LoVo (cell line): Measurements from ENCODE around the gene KANK3.
"Not testable (repeated sequence)": the region's sequence is repeated elsewhere in the genome, so short reads cannot be mapped to it uniquely, and the experiment has no call there.

Experiments
- DNase-seq: peaks from one replicate; pipeline ENCODE4 v3.0.0-alpha.2; 2016; ENCODE audit warnings: low spot score

The KANK3 gene

DNA sequence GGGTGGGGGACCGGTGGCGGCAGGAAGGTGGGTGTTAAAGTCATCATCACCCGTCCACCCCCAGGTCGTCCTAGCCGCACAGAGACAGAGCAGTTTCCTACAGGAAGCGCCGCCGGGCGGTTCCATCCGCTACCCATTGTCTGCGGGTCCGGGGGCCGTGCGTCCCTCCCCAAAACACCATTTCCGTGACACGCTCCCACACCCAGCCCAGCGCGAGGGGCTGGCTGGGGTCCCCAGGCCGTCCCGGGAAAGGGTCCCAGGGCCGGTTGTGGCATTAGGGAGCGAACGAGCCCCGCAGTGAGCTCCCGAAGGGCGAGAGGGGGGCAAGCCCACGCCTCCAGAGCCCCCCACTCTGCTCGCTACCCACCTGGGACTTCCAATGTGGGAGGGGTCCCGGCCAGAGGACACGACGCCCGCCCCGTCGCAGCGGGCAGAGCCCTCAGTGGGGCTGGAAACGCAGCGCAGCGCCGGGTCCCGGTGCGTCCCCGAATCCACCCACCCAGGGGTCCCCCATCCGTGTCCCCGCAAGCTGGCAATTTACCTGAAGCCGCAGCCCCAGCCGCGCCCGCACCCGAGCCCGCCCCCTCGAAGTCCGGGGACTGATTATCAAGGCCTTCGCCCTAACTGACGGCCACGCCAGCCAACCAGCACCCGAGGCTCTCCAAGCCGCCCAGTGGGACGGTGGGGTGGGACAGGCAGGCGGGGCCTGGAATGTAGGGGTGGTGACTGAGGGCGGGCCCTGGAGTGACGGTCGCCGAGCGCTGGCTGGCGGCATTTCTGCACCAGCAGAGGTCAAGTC lies at the start of gene KANK3:
Gene KANK3 (minus strand): TSS at position 579 of the 799 bp plus-strand sequence. CDS start 5,434 bp downstream, outside the sequence.
- peak; percentile 94 for DNase-seq

DNA sequence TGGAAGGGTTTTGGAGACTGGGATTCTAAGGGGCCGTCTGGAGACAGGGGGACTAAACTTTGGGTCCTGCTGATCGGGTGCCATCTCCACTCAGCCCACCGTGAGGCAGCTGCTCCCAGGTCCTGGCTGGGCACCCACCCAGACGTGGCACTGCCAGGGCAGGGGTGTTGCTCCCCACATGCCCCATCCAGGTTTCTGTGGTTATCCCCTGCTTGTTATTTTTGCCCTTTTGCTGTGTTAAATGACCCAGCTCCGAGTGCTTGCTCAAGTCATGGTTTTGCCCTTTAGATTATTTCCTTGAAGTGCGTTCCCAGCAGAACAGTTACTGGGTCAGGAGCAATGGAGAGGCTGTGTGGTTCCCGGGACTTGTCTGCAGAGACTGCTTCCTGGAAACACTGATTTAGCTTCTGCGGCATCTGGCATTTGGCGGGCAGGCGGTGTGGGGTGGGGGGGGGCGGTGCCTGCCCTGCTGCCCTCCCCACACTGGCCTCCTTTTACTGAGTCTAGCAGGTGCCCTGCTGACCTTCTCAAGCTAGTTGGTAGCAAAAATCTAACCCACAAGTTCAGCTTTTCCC lies 49.0 kb upstream of the KANK3 start:
- no peak for DNase-seq

DNA sequence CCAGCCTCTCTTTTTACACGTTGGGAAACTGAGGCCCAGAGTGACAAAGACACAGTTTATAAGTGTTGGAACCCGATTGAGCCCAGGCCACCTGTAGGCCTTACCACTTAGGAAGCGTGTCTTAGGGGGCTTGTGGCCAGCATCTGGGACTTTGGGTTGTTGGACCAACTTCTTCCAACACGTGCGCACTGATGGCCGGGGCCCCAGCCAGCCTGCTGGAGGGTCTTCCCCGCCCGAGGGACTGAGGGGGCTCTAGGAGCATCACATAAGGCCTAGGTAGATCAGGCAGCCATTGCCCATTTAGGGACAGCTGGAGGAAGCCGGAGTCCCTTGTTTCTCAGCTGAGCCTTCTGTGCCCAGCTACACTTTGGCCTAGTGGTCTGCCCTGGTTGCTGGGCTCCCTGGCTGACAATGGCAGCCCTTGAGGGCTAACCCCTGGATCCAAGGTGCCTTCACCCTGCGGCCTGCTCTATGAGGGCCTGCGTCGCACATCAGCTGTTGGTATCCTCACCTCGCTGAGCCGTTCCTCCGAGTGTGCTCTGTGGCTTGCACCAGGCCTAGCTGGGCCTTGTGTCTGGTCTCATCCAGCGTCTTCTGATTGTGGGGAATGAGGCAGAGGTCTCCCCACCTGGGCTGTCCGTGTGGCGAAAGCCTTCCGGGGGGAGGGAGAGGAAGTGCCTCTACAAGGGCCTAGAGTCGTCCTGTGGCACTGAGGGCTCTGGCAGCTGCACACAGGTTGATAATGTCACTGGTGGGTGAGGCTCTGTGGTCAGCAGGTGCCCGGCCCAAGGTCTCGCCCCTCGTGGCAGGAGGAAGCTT lies 48.3 kb upstream of the KANK3 start:
- DNase-seq = no peak

DNA sequence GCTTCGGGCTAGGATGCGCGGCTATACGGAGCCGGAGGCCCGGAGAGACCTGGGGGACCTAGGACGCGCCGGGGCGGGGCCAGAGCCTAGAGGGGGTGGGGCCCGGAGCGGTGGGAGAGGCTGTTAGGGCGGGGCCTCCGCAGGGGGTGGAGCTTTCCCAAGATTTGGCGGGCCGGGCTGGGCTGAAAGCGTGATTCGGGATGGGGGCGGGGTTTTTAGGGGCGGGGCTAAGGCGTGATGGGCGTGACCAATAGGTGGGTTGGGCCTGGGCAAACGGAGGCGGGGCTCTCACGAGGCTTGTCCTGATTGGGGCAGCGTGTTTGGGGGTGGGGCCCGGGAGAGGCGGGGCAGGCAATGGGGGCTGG lies 47.5 kb upstream of the KANK3 start:
- peak; percentile 91 for DNase-seq

DNA sequence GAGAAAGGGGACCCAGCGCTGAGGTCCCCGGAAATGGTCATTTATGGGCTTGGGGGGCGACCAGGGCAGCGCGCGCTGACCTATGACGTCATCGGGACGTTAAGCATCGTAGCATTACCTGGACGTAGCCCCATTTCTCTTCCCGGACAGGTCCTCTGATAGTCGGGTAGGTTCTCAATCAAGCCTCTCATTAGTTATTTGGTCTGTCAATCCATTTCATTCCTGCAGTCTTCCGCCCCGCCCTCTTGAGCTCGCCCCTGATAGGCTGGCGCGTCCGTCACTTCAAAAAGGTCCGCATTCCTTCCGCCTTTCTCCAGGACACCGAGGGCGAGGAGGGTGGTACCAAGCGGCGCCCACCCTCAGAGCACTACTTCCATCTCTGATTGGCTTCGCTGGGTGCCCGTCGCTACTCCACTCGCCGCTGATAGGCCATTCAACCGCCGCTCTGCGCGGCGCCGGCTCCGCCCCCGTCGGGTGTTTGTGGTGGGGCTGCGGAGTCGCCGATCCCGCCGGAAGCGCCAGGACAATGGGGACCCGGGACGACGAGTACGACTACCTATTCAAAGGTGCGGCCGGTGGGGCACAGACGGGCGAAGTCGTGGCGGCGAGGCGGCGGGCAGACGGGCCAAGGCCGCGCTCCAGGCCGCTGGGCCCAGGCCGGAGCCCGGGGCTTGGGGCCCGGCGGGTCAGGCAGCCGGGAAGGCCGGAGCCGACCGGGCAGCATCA lies 47.0 kb upstream of the KANK3 start, which contains the start of gene RAB11B:
Gene RAB11B (plus strand): TSS at position 470 of the 726 bp plus-strand sequence. CDS start 57 bp downstream, at position 527.
- DNase-seq = peak; percentile 99

DNA sequence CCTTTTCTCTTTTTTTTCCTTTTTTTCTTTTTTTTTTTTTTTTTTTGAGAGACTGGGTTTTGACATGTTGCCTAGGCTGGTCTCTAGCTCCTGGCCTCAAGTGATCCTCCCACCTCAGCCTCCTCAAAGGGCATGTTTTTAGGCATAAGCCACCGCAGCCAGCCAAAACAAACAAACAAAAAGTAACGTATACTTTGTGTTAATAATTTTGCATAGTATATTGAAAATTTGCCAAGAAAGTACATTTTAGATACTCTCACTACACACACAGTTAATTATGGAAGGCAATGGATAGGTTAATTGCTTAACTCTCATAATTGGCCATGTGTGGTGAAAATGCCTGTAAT lies 45.5 kb upstream of the KANK3 start:
- DNase-seq = no peak

DNA sequence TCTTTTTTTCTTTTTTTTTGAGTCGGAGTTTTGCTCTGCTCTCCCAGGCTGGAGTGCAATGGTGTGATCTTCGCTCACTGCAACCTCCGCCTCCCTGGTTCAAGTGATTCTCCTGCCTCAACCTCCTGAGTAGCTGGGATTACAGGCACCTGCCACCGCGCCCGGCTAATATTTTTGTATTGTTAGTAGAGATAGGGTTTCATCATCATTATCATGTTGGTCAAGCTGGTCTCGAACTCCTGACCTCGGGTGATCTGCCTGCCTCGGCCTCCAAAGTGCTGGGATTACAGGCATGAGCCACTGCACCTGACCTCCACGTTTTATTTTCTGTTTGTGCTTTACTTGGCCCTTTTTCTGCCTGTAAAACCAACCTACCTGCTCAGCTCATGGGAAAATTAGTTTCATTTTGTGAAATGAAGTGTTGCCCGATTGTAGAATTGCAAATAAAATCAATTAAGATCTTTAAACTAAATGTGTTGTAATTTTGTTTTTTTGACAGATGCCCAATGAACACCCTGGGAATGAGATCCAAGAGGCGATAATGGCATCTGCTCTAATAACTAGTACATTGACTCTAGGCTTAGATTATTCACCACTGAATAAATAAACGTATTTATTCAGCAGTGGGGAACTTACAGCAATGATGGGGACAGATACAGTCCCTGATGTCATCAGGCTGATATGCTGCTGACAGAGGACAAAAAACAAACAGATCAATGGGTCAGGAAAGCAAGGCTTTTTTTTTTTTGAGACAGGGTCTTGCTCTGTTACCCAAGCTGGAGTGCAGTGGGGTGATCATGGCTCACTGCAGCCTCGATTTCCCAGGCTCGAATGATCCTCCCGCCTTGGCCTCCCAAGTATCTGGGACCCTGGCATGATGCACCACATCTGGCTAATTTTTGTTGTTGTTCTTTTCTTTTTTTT lies 44.9 kb upstream of the KANK3 start:
- no peak for DNase-seq

DNA sequence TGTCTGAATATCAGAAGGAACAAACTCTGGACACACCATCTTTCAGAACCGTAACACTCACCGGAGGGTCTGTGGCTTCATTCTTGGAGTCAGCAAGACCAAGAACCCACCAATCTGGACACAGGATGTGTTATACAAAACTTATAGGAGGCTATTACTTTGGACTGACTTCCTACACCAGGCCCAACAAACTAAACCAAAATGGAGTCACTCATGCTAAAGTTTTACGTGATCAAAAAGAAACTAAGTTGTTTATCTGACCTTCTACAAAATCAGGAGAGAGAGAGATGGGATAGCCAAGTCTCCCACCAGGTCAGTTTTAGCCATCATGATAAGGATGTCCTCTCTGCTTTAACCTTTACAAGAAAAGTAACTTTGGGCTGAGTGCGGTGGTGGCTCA lies 43.9 kb upstream of the KANK3 start:
- no peak for DNase-seq

DNA sequence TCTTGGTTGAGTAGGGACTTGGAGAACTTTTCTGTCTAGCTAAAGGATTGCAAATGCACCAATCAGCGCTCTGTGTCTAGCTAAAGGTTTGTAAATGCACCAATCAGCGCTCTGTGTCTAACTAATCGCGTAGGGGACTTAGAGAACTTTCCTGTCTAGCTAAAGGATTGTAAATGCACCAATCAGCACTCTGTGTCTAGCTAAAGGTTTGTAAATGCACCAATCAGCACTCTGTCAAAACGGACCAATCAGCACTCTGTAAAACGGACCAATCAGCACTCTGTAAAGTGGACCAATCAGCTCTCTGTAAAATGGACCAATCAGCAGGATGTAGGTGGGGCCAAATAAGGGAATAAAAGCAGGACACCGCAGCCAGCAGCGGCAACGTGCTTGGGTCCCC lies 43.4 kb upstream of the KANK3 start:
- not testable (repeated sequence) for DNase-seq

DNA sequence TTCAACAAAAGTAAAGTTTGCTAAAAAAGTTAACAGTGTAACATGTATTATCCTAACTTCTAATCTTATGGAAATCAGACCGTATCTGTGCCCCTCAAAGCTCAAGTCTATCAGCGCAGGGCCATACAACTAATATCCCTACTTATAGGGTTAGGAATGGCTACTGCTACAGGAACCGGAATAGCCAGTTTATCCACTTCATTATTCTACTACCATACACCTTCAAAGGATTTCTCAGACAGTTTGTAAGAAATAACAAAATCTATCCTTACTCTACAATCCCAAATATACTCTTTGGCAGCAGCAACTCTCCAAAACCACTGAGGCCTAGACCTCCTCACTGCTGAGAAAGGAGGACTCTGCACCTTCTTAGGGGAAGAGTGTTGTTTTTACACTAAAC lies 42.5 kb upstream of the KANK3 start:
- DNase-seq = not testable (repeated sequence)

DNA sequence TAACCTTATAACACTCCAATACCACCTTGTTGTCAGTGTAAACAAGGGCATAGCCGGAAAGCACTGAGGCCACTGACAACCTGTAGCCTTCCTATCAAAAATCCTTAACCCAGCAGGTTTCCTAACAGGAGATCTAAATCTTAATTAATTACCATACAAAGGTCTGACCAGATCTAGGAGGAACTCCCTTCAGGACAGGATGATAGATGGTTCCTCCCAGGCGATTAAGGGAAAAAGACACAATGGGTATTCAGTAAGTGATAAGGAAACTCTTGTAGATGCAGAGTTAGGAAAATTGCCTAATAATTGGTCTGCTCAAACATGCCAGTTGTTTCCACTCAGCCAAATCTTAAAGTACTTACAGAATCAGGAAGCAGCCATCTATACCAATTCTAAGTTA lies 42.0 kb upstream of the KANK3 start:
- not testable (repeated sequence) for DNase-seq

DNA sequence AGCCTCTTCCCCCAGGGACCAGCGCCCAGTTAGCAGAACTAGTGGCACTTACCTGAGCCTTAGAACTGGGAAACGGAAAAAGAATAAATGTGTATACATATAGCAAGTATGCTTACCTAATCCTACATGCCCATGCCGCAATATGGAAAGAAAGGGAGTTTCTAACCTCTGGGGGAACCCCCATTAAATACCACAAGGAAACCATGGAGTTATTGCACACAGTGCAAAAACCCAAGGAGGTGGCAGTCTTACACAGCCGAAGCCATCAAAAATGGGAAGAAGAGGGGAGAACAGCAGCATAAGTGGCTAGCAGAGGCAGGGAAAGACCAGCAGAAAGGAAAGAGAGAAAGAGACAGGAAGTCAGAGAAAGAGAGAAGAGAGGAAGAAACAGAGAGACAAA lies 41.5 kb upstream of the KANK3 start:
- not testable (repeated sequence) for DNase-seq

DNA sequence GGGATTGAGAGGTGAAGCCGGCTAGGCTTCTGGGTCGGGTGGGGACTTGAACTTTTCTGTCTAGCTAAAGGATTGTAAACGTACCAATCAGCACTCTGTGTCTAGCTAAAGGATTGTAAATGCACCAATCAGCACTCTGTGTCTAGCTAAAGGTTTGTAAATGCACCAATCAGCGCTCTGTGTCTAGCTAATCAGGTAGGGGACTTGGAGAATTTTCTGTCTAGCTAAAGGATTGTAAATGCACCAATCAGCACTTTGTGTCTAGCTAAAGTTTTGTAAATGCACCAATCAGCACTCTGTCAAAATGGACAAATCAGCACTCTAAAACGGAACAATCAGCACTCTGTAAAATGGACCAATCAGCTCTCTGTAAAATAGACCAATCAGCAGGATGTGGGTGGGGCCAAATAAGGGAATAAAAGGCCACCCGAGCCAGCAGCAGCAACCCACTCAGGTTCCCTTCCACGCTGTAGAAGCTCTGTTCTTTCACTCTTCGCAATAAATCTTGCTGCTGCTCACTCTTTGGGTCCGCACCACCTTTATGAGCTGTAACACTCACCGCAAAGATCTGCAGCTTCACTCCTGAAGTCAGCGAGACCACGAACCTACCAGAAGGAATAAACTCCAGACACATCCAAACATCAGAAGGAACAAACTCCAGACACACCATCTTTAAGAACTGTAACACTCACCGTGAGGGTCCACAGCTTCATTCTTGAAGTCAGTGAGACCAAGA lies 36.3 kb upstream of the KANK3 start:
- DNase-seq = not testable (repeated sequence)

DNA sequence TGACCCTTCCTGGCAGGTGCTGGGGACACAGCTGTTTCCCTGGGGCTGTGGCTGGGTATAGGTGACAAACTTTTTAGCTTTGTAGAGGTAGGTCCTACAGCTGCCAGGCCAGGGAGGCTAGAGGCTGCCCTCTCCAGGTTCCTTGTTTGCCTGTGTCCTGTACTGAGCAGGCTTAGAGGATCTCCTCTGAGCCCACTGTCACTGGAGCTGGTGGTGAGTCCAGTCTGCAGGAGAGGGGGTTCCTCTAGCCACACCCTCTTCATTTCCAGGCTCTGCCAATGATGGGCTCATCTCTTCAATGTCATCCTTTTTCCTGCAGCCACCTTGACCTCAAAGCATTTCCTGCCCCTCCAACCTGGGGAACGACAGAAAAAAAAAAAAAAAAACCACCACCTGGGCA lies 34.5 kb upstream of the KANK3 start:
- no peak for DNase-seq

DNA sequence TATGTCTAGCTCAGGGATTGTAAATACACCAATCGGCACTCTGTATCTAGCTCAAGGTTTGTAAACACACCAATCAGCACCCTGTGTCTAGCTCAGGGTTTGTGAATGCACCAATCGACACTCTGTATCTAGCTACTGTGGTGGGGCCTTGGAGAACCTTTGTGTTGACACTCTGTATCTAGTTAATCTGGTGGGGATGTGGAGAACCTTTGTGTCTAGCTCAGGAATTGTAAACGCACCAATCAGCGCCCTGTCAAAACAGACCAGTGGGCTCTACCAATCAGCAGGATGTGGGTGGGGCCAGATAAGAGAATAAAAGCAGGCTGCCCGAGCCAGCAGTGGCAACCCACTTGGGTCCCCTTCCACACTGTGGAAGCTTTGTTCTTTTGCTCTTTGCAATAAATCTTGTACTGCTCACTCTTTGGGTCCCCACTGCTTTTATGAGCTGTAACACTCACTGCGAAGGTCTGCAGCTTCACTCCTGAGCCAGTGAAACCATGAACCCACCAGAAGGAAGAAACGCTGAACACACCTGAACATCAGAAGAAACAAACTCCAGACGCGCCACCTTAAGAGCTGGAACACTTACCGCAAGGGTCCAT lies 33.4 kb upstream of the KANK3 start:
- not testable (repeated sequence) for DNase-seq

DNA sequence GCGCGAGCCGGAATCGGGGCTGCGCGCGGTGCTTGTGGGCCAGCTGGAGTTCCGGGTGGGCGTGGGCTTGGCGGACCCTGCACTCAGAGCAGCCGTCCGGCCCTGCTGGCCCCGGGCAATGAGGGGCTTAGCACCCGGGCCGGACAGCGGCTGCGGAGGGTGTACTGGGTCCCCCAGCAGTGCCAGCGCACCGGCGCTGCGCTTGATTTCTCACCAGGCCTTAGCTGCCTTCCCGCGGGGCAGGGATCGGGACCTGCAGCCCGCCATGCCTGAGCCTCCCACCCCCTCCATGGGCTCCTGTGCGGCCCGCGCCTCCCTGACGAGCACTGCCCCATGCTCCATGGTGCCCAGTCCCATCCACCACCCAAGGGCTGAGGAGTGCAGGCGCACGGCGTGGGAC lies 32.7 kb upstream of the KANK3 start:
- DNase-seq = not testable (repeated sequence)

DNA sequence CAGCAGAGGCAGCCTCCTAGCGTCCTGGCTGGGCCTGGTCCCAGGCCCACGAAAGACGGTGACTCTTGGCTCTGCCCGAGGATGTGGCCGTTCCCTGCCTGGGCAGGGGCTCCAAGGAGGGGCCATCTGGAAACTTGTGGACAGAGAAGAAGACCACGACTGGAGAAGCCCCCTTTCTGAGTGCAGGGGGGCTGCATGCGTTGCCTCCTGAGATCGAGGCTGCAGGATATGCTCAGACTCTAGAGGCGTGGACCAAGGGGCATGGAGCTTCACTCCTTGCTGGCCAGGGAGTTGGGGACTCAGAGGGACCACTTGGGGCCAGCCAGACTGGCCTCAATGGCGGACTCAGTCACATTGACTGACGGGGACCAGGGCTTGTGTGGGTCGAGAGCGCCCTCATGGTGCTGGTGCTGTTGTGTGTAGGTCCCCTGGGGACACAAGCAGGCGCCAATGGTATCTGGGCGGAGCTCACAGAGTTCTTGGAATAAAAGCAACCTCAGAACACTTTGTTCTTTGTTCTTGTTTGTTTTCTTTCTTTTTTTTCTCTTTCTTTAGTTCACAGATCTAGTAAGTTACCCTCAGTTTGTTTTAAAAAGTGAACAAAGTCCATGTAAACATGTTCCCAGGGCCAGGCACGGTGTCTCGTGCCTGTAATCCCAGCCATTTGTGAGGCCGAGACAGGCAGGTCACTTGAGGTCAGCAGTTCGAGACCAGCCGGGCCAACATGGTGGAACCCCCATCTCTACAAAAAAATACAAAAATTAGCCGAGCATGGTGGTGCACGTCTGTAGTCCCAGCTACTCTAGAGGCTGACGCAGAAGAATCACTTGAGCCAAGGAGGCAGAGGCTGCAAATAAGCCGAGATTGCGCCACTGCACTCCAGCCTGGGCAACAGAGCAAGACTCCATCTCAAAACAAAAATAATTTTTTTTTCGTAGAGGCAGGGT lies 31.1 kb upstream of the KANK3 start:
- no peak for DNase-seq

DNA sequence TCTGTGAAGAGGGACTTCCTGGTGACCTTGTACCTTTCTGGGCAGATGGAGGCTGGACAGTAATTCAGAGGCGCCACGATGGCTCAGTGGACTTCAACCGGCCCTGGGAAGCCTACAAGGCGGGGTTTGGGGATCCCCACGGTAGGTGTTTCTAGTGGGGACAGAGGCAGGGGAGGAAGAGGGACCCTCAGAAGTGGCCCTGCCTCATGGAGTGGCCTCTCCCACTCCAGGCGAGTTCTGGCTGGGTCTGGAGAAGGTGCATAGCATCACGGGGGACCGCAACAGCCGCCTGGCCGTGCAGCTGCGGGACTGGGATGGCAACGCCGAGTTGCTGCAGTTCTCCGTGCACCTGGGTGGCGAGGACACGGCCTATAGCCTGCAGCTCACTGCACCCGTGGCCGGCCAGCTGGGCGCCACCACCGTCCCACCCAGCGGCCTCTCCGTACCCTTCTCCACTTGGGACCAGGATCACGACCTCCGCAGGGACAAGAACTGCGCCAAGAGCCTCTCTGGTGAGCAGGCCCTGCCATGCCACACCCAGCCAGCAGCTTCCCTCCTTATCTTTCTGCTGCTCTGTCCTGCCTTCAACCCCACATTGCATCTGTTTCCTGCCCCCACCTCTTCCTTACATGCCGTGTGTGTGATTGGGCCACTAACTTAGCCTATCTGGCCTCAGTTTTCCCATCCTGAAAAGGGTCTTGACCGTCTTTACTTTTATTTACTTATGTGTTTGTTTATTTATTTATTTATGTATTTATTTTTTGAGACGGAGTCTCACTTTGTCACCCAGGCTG lies 28.1 kb upstream of the KANK3 start:
- no peak for DNase-seq
